NCI-H2171 treated with DMSO at 0.1 percent for 48 hours (cell line): ENCODE measurements around the gene HABP2.

ENCODE experiments used
- DNase-seq: peaks from one replicate; lab custom pipeline; 2025; lab: John Stamatoyannopoulos, UW

HABP2 gene

DNA sequence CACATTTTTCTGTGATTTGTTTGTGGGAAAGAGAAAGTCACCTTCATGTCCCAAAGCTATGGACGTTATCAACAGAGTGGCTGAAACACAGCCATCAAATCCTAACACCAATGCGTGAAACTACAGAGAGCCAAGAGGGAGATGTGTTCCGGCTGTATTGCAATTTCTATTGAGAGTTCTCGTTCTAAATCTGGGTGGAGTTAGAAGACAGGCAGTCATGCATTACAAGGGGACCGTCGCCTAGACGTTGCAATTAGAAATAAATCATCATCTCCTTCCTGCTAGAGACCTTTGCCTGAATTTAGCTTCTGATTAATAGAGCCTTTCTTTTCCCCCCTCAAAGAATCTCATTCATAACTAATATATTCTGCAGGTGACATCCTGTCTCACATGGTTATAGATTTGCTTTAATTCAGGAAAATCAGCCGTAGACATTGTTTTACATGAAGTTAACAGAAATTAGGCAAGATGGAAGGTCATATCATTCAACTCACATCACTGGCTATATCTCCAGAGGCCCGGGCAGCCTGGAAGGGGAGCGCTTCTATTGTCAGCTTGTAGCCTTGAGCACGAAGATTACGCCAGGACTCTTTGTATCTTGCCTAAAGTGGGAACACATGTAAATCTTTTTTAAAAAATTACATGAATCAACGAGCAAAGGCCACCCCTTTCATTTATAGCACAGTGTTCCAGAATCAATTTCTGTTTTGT is 52.6 kb downstream of the HABP2 start:
- DNase-seq = no peak

DNA sequence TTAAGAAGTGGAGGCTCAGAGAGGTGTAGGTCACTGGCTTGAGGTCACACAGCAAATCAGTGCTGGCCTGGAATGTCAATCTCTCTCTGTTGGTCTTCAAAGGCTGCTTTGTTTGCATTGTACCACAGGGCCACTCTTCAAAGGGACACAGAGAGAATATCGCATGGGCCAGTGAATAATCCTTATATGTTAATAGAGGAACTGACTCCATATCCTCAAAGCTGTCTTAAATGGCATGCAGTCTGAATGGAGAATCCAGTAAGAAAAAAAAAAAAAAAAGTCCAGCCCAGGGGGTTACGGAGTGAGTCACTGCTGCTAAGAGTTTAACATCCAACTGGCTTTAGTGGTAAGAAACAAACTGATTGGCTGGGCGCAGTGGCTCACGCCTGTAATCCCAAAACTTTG is 56.9 kb downstream of the HABP2 start:
- no peak for DNase-seq

DNA sequence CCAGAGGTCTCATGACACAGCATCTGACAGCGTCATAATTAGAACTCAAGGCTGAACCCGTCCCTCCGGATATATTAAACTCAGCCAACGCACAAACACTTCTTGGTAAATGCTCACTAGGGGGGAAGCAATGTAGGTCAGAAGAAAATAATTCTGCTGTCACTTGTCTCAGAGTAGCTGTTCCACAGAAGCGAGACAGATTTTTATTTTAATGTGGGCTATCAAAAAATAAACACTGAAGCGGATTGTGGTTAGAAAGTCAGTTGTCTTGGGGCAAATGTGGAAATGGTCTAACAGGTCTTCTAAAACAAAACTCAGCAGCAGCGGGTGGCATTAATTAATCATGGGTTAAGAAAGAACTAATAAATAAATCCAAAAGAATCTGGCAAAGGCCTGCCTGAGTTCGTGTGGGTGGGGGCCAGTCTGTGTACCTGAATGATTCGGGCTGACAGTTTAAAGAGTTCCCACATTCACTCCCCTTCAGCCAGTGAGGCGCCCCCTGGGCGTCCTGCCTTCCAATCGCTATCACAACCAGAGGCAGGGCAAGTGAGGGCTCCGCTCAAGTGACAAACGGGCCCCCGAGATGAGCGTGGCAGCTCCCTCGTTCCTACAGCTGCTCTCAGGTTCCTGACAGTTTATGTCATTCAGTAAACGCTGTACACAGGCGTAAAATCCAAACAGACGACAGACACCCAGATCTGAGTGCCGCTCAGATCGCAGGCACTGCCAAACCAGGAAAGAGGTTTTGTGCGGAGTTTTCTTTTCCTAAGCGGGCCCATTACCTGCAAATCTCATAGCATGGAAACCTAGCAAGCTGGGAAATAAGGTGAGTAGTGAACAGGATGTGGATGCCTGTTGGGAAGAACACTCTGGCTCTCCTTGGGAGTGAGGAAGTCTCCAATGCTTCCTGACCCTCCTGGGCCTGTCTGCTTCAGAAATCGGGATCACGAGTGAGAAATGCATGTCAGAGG is 58.1 kb downstream of the HABP2 start:
- DNase-seq = no peak

DNA sequence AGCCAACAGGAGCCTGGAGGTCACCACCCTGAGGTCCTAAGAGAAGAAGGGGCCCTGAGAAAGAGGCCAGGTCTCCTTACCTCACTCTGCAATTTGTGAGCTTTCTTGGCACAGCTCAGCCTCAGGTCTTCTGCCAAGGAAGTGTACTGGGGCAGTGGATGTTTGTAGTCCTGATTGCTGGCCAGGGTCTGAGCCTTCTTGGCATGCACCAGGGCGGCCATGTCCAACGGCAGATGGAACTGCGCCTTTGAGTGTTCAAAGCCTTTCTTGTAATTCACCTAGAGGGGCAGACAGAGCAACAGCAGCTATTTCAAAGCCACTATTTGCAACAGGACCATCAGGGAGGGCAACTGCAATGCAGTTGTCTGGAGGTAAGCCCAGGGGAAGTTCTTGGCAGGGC is 59.3 kb downstream of the HABP2 start:
- no peak for DNase-seq

DNA sequence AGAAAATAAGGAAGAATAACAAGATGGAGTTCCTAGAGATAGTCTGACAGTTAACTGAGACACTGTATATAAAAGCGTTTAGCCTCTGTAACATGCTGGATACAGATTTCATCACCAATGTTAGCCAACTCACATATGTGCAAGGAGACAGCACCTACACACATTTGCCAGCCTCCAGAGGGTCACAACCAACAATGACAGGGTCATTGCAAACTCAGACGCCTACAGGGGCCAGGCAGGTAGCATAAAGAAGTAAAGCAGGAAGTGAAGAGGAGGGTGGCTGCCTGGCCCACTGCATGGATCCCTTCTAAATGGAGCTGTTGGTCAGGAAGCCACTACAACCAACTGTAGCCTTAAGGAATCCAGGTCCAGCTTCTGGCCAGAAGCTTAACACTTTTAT is 60.6 kb downstream of the HABP2 start:
- no peak for DNase-seq

DNA sequence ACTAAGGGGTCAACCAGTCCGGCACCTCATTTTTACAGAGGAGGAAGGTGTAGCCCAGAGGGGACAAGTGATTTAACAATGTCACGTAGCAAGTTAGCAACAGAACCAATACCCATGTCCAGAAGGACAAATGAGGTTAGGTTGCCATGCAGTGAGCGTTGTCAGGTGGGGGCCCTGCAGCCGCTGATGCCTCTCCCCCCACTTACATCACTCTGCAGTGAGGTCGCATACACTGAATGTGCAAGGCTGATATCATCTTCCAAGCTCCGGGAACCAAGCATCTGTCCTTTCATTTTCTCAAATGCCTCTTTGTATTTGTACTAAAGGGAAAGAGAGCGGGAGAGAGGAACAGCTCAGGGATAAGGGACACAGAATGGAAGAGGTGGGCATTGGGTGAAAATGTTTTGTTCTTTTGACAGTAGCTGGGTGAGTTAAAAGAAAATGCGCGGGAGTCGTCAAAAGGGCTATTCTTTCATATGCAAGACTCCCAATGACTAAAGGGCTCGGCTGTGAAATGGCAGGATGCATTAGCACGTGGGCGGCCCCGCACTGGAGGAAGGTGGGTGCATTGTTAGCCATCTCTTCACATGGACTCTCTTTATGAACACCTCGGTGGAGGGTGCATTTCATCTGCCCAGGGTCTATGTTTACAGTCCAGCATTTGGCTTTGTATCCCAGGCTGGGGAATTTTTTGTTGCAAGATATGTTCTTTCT is 61.3 kb downstream of the HABP2 start:
- DNase-seq = no peak

DNA sequence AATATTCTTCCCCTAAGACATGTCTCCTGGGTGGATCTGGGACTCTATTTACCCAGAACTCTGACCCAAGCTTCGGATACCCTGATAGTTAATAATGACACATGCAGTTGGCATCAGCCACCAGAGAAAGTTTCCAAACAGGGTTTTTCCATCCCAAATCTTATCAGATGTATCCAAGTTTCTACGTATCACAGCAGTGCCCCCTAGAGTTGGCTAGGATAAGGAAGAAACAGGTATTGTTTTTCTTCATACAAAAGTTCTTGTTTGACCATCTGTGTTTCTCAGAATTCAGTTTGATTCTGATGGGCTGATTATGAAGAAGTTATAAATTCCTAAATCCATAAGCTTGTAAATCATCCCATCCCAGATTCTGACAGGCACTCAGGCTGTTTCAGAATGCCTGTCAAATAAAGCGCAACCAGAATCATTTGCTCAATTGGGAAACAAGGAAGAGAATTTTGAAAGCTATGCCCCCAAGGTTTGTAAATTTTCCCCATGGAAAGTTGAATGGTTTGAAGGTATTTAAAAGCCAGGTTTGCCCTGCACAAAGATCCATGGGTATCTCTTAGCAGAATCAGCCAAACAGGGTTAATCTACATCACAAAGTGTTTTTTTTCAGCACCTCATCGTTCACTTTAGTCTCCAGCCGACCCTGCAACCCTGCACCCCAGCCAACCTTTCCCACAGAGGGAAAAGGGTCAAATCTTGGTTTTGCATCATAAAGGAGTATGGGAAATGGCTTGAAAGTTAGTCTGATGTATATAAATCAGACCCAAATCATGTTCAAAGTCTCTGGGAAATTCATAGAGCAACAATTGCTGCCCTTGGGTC is 63.6 kb downstream of the HABP2 start:
- DNase-seq = no peak

DNA sequence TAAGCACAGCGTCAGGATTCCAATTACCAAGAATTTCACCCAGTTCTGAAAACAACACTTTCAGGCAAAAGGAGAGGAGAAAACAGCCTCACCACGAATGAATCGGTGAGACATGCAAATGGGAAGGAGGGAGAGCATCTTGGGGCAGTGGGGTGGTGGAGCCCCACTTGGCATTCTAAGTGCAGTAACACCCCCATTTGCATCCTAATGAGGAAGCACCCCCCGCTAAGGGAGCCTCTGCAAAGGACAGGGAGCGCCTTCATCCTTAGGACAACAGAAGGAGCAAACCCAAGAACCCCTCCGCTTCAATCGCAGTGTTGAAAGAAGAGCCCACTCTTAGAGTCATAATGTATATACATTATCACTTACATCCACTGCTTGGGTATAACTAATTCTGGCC is 64.2 kb downstream of the HABP2 start:
- DNase-seq = no peak

DNA sequence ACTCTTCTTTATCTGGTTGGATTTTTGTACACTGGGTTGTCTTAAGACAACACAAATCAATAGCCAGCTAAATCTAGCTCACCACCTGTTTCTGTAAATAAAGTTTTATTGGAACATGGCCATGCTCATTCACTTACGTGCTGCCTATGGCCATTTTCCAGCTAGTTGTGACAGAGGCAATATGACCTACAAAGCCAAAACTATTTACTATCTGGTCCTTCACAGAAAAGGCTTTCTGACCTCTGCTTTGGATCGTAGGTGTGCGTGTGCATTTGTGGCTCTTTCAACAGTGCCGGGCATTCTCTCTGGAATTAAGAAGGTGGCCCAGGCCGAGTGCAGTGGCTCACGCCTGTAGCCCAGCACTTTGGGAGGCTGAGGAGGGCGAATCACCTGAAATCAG is 65.5 kb downstream of the HABP2 start:
- no peak for DNase-seq

DNA sequence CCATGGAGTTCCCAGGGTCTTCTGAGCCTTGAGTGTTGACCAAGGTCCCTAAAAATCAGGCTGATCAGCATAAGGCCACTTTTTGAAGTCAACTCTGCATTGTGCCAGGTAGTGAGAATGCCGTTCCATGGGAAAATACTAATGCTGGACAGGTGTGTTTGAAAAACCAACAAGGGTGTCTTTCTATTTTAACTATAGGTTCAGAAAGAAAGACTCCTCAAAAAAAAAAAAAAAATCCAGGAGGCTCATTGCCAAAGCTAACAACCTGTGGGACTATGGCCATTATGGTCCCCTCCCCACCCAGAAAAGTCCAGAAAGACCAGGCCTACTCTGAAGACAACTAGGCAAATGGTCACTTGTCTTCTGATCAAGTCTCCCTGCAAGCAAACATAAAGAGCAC is 66.5 kb downstream of the HABP2 start:
- no peak for DNase-seq

DNA sequence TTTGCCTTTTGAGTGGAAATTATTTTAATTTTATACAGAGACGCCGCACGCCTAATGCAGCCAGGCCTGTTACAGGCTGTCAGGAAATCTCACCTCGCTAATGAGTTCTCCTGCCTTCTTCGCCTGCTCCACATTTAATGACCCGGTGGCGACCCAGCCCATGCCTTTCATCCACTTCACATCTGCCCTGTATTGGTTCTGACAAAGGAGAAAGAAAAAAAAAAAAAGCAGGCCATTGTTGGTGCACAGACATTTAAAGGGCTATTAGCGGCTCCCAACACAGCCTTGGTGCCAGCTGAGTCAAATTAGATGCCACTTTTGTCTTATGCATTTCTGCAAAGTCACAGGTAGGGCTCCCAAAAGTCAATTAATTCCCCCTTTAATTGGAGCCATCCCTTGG is 67.7 kb downstream of the HABP2 start:
- DNase-seq = no peak

DNA sequence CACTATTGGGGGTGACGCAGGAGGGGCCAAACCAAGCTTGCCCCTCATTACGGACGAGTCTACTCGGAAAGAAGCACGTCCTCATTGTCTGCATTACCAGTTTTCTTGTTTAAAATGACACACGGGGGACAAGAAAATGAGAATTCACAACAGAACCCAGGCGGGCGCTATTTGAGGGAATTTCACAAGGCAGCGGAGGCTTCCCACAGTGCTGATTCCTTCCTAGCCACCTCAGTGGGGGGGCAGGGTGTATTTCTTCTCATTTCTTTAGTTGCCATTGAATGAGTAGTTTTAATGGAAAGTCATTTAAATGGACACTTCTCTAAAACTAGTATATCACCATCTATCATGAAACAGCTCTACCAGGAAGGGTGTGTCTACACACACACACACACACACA is 68.1 kb downstream of the HABP2 start:
- no peak for DNase-seq

DNA sequence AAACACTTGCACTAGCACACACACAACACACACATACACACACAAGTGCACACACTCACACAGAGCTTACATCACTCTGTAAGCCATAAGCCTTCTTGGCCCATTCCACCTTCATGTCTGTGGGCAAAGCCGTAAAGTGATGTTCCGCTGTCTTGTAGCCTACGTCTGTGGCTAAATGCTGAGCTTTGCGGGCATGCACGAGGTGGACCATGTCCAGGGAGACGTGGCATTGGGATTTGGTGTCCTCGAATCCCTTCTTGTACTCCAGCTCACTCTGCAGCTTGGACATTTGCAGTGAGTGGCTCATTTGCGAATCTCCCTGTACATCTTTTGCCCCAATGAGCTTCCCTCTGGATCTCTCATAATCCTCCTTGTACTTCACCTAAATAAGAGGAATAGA is 68.9 kb downstream of the HABP2 start:
- no peak for DNase-seq

DNA sequence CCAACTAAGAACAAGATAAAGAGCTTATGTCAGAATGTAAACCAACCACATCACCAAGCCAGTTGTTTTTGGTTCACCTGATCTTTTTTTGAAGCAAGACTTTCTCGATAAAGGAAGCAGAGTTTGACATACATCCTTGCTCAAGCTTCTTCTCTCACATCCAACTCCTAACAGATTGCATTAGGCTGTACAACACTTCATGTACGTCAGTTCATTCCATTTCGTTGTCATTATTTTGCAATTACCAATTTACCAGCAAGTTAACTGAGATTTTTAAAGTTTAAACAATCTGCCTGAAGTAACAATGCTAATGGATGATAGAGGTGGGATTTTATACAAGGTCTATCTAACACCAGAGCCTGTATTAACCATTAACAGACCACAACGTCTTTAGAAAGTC is 70.0 kb downstream of the HABP2 start:
- no peak for DNase-seq

DNA sequence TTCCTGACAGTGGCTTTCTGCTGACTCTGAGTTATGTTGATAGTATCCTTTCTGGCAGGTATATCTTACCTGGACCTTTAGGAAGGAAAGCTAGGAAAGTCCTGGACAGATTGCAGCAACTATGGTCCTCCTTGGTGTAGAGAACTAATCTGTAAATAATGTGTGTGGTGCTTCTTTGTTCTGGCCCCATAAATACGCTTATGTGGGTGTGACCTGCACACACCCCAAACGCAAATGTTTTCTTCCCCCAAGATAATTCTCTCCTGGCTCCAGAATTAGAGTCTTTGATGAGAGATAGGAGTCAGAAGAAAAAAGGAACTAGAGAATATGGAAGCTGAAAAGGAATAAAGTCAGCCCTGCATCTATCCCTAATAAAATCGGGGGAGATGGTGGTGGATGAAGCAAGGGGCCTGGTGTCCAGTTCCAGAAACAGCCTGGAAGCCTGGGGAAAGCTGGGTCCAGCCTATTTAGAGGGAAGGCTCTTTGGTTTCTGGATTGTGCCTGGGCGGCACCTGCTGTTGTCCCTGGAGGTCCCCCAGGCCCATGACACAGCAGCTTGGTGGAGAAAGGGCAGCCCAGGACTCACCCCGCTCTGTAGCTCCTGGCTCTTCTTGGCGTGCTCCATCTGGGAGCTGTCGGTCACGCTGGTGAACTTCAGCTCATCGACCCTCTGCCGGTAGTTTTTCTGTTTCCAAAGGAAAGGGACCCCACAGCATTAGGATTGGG is 72.8 kb downstream of the HABP2 start:
- DNase-seq = no peak

DNA sequence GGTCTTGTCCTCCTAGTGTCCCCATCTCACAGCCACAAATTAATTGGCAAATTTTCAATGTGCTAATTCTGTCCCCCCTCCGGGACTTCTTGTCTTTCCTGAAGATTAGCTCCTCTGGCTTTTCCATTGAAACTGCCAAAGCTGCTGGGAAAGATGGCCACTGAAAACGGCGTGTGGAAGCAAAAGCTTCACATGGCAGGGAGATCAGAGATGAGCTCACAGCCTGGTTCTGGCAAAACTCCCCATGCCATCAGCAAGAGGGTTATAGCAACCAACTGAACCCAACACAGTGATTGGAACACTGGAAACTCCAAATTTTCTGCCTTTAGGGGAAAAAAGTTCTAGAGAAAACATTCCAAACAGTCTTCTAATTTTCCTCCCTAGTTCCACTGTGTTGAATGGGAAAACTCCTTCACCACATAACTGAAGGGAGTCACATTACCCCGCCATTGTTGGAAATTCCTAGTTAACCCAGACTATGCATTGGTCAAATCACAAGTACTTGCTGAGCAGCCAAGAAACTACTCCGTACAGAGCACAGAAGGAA is 74.0 kb downstream of the HABP2 start:
- no peak for DNase-seq

DNA sequence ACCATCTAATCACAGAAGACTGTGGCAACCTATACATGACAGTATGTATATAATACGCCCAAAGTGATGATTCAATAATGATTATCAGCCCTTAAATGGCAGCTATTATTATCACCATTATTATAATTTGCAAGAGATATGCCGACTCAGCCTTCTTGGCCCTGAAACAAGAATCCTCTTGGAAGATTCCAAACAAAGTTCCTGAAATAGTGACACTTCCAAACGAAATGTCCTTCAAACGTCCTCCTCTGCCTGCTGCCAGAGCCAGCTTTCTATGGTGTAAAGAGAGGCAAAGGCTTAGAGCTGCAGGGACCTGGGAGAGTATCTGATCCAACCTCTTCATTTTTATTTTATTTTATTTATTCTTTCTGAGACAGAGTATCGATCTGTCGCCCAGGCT is 75.0 kb downstream of the HABP2 start:
- no peak for DNase-seq

DNA sequence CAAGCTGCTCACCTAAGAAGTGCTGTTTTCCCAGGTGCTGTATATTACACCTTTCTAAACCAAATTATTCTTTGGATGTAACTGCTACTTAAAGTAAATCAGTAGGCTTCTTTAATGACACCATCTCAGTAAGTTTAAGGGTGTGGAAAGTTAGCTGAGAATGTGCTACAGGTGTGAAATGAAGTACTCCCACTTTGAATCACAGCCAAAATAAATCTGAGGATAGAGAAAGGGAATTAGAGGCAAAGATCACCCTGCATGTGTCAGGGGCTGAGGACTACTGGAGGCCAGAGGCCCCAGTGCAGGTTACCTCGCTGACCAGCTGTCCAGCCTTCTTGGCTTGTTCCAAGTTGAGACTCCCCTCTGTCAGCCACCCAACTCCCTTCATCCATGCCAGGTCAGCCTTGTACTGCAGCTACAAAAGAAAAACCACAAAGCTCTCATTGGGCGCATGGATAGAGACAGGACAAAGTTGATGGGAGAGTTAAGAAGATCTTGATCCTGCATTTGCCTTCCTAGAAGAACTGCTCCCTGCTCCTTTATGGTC is 75.8 kb downstream of the HABP2 start:
- DNase-seq = no peak

DNA sequence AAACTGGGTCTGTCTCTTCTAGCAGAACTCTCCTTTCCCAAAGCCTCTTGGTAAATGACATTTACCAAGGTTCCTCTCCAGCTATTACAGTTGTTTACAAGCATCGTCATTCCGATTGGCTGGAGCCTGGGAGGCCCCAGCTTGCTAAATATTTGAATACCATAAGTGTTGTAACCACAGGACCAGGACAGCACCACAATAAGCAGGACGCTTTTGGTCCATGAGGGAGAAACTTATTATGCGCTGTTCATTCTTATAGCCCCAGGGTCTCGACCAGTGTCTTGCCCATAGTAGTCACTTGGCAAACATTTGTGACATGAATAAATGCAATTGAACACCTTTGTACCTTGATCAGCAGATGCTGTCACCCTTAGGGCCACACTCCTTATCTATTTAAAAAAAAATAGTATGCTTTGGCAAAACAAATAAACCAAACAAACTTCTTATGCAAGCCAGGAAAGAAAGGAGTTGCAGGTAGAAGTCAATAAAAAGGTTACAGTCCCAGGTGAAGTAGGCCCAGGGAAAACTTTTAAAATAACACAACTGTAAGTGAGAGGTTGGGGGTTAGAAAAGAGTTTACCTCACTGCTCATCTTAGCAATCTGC is 78.2 kb downstream of the HABP2 start:
- DNase-seq = no peak

DNA sequence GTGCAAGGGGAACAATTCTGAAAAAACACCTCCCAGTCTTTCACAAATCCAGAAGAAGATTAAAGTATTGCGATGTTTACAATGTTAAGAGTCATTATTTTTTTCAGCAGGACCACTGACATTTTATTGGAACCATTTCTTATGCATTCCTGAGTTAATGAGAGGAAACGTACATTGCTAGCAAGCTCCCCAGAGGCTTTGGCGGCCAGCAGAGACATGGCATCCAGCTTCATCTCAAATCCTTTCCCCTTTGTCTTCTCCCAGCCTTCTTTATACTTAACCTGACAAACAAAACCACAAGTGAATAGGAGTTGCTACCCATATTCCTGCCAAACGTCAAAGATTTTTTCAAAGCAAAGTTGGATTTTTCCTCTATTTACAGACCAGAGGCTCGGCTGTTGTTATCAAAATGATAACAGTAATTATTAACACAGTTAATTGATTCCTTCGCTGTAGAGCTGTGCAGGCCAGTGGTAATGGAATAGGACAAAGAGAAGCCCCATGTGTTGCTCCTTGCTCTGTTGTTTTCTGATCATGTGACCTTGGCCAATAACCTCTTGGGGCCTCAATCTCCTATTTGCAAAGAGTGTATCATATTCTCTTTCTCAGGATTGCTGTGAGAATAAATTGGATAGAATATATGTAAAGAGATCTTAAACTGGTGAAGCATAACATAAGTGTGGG is 79.0 kb downstream of the HABP2 start:
- DNase-seq = no peak
